ENCODE results near the gene PRDM15.

Gene PRDM15

DNA sequence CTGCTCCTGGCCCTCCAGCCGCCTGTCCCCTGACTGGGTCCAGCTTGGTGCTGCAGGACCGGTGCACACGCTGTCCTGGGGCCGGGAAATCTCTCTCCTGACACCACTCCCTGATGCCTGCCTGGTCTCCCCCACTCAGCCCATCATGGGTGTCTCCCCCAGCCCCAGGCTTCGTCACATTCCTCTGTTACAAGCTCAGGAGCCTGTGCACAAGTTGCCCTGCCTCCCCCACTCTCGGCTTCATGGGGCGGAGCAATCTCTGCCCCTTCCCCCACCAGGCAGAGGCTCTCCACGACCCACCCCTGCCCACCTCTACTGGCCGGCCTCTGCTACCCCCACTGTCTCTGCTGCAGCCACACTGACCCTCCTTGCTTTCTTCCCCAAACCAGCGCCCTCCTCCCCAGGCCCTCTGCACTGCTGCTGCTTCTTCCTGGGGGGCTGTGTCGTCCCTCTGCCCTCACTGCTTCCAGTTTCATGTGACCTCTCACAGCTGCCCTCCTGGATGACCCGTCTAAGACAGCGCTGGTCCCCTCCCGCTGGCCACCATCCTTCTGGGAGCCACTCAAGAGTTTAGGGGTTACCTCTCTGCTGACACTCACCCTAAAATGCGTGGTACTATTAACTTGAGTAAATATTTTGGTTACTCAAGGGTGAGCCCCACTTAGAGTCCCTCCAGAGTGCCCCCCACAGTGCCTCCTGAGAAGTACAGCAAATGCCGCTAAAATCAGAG lies 106.6 kb downstream of the PRDM15 start:
- H3K9ac ChIP-seq (ENCODE audit: low read length): no peak overlapping the region
- no peak overlapping the region for H3K4me3 ChIP-seq (ENCODE audit: low read length)
- no peaks in the 10 kb centered on the region for H3K9me3 ChIP-seq (ENCODE audit: control insufficient read depth, low read depth, low read length)
- H3K36me3 ChIP-seq (ENCODE audit: control insufficient read depth, low read depth, low read length): no peaks in the 10 kb centered on the region
- H3K27ac ChIP-seq (ENCODE audit: low read length): no peak overlapping the region
- peaks cover 56% of the 10 kb centered on the region for H3K27me3 ChIP-seq (ENCODE audit: control insufficient read depth, insufficient read depth, low read length)
- peaks cover 21% of the 10 kb centered on the region for H3K4me1 ChIP-seq (ENCODE audit: control insufficient read depth, low read depth, low read length)

DNA sequence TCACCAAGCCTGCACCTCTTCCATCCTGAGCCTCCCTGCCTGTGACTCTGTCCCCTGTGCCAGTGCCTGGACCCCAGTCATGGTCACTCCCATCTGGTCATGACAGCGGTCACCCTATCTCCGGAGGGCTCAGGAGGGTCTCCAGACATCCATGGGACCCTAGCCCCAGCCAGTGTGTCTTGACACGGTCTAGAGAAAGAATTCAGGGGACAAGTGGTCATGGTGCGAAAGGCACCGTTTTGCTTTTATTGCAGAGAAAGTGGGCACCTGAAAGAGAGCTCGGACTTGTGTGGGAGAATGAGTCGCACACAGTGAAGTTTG lies 107.6 kb downstream of the PRDM15 start:
- Histone ChIP-seq H3K36me3 (ENCODE audit: control insufficient read depth, low read depth, low read length) (no peaks in the 10 kb centered on the region), H3K4me1 (ENCODE audit: control insufficient read depth, low read depth, low read length) (peaks cover 26% of the 10 kb centered on the region), H3K9ac (ENCODE audit: low read length) (no peak overlapping the region), H3K4me3 (ENCODE audit: low read length) (no peak overlapping the region), H3K9me3 (ENCODE audit: control insufficient read depth, low read depth, low read length) (no peaks in the 10 kb centered on the region), H3K27ac (ENCODE audit: low read length) (no peak overlapping the region), H3K27me3 (ENCODE audit: control insufficient read depth, insufficient read depth, low read length) (peaks cover 65% of the 10 kb centered on the region)

DNA sequence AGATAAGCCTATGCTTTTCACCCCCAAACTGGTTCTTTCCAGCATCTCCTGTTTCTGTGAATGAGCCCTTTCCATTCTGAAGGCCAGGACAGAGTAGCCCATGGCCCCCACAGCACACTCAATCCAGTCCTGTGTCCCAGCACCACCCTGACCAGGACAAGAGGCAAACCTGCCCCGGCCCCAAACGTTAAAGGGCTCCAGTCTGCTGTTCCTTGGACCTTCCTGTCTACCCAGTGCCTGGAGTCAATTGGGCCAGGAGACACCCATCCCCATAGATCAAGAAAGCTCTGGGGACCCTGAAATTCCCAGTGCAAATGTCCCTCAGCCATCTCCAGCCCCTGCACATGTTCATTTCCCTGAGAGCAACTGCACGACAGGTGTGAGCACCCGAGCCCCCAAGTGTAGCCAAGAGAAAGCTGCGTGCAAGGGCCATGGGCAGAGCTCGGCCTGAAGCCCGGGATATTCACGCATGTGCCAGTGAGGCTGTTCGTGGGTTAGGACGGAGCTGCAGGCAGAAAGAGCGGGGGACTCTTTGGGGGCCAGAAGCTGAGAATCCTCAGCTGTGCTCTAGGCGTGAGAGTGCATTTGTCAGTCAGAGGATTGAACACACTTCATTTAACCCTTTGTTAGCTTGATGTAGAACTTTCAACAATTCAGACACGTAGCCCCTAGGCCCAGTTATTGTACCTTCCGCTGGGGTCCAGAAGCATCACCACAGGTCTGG lies 108.1 kb downstream of the PRDM15 start:
- Histone ChIP-seq H3K36me3 (ENCODE audit: control insufficient read depth, low read depth, low read length) (no peaks in the 10 kb centered on the region), H3K27me3 (ENCODE audit: control insufficient read depth, insufficient read depth, low read length) (peaks cover 70% of the 10 kb centered on the region), H3K27ac (ENCODE audit: low read length) (no peak overlapping the region), H3K4me1 (ENCODE audit: control insufficient read depth, low read depth, low read length) (peaks cover 26% of the 10 kb centered on the region), H3K9me3 (ENCODE audit: control insufficient read depth, low read depth, low read length) (no peaks in the 10 kb centered on the region), H3K4me3 (ENCODE audit: low read length) (no peak overlapping the region), H3K9ac (ENCODE audit: low read length) (no peak overlapping the region)

DNA sequence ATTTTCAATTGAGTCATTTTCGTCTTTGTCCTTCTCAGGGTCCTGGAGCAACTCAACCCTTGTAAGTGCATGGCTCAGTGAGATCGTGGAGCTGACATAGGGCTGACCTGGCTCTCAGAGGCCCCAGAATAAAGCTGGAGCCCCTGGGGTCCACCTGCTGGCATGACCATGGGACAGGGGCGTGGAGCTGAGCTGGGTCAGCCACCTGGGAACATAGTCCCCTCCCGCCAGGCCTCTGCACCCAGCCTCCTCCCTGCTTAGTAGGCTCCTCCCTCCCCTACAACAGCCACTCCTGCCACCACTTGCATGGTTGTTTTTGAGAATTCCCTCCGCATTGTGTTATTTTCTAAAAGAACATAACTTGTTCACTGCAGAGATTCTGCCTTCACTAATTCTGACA lies 109.2 kb downstream of the PRDM15 start:
- H3K27me3 ChIP-seq (ENCODE audit: control insufficient read depth, insufficient read depth, low read length): peaks cover 81% of the 10 kb centered on the region
- H3K27ac ChIP-seq (ENCODE audit: low read length): no peak overlapping the region

DNA sequence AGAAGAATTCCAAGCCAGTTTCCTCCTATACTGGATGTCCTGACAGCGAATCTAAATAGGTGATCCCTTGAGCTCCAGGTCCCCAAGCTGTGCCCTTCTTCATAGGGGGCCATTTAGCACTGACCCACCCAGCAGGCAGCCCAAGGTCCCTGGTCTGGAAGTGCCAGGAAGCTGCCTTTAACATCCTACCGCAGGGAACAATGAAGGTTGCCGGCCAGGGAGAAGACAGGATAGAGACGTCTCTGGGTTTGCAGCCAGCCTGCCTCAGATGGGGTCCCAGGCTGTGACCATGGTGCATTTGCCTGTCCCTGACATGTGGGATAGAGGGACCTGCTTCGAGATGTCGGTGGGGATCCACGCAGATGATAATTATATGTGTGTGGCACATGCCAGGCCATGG lies 109.6 kb downstream of the PRDM15 start:
- Histone ChIP-seq H3K27ac (ENCODE audit: low read length) (no peak overlapping the region), H3K4me3 (ENCODE audit: low read length) (no peak overlapping the region), H3K9me3 (ENCODE audit: control insufficient read depth, low read depth, low read length) (no peaks in the 10 kb centered on the region), H3K9ac (ENCODE audit: low read length) (no peak overlapping the region), H3K27me3 (ENCODE audit: control insufficient read depth, insufficient read depth, low read length) (peaks cover 86% of the 10 kb centered on the region), H3K4me1 (ENCODE audit: control insufficient read depth, low read depth, low read length) (peaks cover 40% of the 10 kb centered on the region), H3K36me3 (ENCODE audit: control insufficient read depth, low read depth, low read length) (no peaks in the 10 kb centered on the region)

More for the DNA sequence above, 109.2 kb downstream of the PRDM15 start:
- H3K4me3 ChIP-seq (ENCODE audit: low read length): no peak overlapping the region
- H3K9ac ChIP-seq (ENCODE audit: low read length): no peak overlapping the region
- H3K9me3 ChIP-seq (ENCODE audit: control insufficient read depth, low read depth, low read length): no peaks in the 10 kb centered on the region
- peaks cover 36% of the 10 kb centered on the region for H3K4me1 ChIP-seq (ENCODE audit: control insufficient read depth, low read depth, low read length)
- no peaks in the 10 kb centered on the region for H3K36me3 ChIP-seq (ENCODE audit: control insufficient read depth, low read depth, low read length)

DNA sequence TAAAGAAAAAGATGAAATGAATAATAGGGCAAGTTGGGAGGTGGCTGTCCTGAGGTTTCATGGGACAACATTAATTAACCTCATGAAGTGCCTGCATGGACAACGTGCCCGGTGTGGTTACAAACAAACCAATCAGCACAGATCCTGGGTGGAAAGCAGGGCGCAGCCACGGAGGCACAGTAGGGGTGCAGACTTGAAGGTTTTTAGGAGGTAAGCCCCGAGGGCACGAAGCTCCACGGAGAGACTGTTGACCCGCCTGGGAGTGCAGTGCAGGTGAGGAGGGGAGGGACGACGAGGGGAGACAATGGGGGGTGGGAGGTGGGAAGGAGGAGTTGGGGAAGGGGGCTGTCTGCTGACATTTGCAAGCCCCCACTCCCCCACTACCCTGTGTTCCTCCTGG lies 110.0 kb downstream of the PRDM15 start:
- Histone ChIP-seq H3K27me3 (ENCODE audit: control insufficient read depth, insufficient read depth, low read length) (peaks cover 90% of the 10 kb centered on the region), H3K4me1 (ENCODE audit: control insufficient read depth, low read depth, low read length) (peaks cover 42% of the 10 kb centered on the region), H3K36me3 (ENCODE audit: control insufficient read depth, low read depth, low read length) (no peaks in the 10 kb centered on the region), H3K9me3 (ENCODE audit: control insufficient read depth, low read depth, low read length) (no peaks in the 10 kb centered on the region), H3K9ac (ENCODE audit: low read length) (no peak overlapping the region), H3K27ac (ENCODE audit: low read length) (no peak overlapping the region), H3K4me3 (ENCODE audit: low read length) (peak overlapping the region; percentile 56)

DNA sequence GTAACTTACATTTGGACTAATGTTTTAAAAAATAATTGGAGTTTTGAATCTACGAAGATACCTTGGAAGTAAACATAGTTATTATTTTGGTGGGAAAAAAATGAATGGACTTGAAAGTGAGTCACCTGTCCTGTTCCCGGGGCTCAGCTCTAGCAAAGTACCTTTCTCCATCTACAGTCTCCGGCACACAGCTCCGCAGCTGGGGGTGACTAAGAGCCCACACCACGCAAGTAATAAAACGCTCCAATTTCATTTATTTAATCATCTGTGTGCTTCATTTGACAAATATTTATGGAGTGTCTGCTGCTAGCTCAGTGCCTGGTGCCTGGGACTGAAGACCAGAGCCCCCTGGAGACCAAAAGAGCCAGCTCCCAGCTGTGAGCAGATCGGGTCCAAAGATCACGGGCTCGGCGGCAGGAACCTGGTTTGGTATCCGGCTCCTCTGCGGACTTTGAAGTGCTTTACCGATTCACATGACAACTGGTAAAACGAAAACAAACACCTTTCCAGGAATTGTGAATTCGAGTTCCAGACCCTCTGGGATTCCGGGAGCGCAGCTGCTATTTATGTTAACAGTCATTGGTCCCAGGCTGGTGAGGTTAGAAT lies 110.6 kb downstream of the PRDM15 start:
- Histone ChIP-seq H3K9ac (ENCODE audit: low read length) (no peak overlapping the region), H3K4me3 (ENCODE audit: low read length) (peak overlapping the region; percentile 56), H3K27me3 (ENCODE audit: control insufficient read depth, insufficient read depth, low read length) (peaks cover 95% of the 10 kb centered on the region), H3K4me1 (ENCODE audit: control insufficient read depth, low read depth, low read length) (peaks cover 47% of the 10 kb centered on the region), H3K27ac (ENCODE audit: low read length) (no peak overlapping the region), H3K9me3 (ENCODE audit: control insufficient read depth, low read depth, low read length) (no peaks in the 10 kb centered on the region), H3K36me3 (ENCODE audit: control insufficient read depth, low read depth, low read length) (no peaks in the 10 kb centered on the region)

DNA sequence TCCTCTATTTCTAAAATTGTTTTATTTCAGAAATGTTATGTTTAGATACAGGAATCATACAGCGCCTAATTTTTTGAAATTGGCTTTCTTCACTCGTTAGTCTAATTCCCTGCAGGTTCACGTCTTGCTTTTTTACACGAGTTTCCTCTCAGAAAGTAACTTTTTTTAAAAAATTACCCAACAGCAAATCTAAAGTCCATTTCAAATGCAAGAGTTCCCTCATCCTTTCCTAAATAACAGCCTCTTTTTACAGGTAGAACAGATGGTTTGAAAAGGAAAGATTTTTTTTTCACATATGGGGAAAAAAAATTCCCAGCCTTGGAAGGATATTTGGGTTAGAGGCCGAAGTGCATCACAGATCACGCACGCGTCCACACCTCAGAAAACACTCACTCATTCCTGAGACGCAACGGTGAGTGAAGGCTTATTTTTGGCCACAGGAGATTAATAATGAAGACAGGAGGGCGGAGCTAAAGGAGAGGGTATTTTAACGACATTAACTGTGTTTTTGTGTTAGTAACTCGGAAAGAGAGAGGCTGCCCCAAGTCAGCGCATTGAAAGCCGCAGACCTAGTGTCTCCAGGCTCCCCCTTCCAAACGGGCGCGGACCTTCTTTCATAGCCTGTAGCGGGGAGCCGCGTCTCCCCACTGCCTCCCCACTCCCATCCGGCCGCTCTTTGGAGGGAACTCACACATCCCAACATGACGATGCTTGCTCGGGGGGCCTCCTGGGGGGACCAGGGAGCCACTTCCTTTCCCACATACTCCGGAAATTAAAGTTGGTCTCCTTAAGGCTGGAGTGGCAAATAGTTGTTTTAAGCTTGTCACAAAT lies 111.3 kb downstream of the PRDM15 start:
- Histone ChIP-seq H3K27me3 (ENCODE audit: control insufficient read depth, insufficient read depth, low read length) (peaks cover 98% of the 10 kb centered on the region), H3K4me1 (ENCODE audit: control insufficient read depth, low read depth, low read length) (peaks cover 52% of the 10 kb centered on the region), H3K4me3 (ENCODE audit: low read length) (peak overlapping the region; percentile 56), H3K36me3 (ENCODE audit: control insufficient read depth, low read depth, low read length) (no peaks in the 10 kb centered on the region), H3K9me3 (ENCODE audit: control insufficient read depth, low read depth, low read length) (no peaks in the 10 kb centered on the region), H3K9ac (ENCODE audit: low read length) (no peak overlapping the region), H3K27ac (ENCODE audit: low read length) (no peak overlapping the region)

DNA sequence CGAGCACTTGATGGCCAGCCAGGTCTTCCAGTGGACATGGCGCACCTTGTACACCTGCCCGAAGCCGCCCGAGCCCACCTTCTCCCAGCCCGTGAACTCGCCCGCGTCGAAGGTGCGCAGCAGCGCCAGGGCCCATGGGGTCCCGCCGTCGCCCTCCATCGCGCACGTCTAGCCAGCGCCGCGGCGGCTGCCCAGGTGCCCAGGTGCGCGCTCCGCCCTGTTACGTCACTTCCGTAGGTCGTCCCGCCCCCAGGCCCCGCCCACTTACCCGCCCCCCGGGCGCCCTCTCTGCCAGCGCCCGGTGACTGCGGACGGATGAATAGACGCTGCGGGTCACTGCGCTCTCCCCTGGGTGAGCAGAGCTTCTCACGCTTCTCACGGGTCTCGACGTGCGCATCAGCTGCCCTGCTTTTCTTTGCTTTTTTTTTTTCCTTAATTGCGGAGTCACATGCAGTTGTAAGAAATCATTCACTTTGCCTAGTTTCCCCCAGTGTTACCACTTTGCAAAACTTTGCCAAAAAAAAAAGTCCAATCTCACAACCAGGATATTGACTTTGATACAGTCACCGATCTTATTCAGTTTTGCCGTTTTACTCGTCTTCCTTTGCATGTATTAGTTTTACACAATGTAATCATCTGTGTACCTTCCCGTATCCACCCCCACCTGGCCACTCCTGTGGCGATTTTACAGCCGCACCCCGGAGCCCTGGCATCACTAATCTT lies 112.1 kb downstream of the PRDM15 start, which contains the start of gene RIPK4:
Gene RIPK4, minus strand, starts transcription at position 170 of the 723 bp plus-strand sequence. Its CDS starts 11 bp downstream, at position 159.
- H3K4me3 ChIP-seq (ENCODE audit: low read length): peak within 1 kb of the TSS; percentile 56
- H3K9ac ChIP-seq (ENCODE audit: low read length): no peak within 1 kb of the TSS
- H3K36me3 ChIP-seq (ENCODE audit: control insufficient read depth, low read depth, low read length): no peaks in the 10 kb centered on the region
- no peak within 1 kb of the TSS for H3K27ac ChIP-seq (ENCODE audit: low read length)
- peaks cover 56% of the 10 kb centered on the region for H3K4me1 ChIP-seq (ENCODE audit: control insufficient read depth, low read depth, low read length)
- peaks cover 96% of the 10 kb centered on the region for H3K27me3 ChIP-seq (ENCODE audit: control insufficient read depth, insufficient read depth, low read length)
- H3K9me3 ChIP-seq (ENCODE audit: control insufficient read depth, low read depth, low read length): no peaks in the 10 kb centered on the region

DNA sequence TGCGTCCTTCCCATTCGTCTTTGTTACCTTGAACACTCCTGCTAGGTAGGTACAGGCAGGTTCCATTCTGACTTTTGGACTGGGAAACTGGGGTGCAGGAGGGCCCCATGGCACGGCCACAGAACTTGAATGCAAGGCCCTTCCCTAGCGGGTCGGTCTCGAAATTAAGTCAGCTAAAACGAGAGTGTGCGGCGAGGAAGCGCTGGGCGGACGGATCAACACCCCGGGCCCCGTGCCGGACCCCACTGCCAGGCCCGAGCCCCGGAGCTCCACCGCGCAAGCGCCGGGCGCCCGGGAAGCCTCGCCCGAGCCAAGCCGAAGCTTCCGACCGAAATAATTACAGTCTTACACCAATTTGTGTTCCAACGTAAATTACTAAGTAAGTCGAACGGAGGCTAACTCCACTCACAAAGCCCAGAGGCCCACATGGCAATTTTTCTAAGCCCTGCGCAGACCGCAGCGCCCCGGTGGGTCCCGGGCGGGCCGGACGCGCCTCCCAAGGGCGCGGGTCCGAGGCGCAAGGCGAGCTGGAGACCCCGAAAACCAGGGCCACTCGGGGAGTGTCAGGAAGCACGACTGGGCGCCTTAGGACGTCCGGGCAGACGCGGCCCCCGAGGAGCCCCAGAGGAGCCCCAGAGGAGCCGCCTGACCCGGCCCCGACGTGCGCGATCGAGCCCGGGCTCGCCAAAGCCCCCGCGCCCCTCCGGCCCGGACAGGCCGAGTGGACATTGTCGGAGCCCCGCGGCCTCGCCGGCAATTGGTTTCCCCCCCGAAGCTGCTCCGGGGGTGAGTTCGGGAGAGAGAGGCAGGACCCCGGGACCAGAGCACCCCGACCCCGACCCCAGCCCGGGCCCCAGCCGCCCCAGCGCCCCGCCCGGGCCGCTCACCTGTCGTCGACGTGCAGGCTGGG lies 112.9 kb downstream of the PRDM15 start:
- peaks cover 56% of the 10 kb centered on the region for H3K4me1 ChIP-seq (ENCODE audit: control insufficient read depth, low read depth, low read length)
- peak overlapping the region; percentile 56 for H3K4me3 ChIP-seq (ENCODE audit: low read length)
- no peaks in the 10 kb centered on the region for H3K9me3 ChIP-seq (ENCODE audit: control insufficient read depth, low read depth, low read length)
- no peak overlapping the region for H3K9ac ChIP-seq (ENCODE audit: low read length)
- H3K27ac ChIP-seq (ENCODE audit: low read length): no peak overlapping the region
- H3K36me3 ChIP-seq (ENCODE audit: control insufficient read depth, low read depth, low read length): no peaks in the 10 kb centered on the region
- H3K27me3 ChIP-seq (ENCODE audit: control insufficient read depth, insufficient read depth, low read length): peaks cover 94% of the 10 kb centered on the region
